NCI-H2227 (cell line): ENCODE results near the gene SV2C.

Source experiments
- DNase-seq: peaks from one replicate; lab custom pipeline; 2025; ENCODE audit not compliant: unreplicated experiment; lab: John Stamatoyannopoulos, UW

The SV2C gene

DNA sequence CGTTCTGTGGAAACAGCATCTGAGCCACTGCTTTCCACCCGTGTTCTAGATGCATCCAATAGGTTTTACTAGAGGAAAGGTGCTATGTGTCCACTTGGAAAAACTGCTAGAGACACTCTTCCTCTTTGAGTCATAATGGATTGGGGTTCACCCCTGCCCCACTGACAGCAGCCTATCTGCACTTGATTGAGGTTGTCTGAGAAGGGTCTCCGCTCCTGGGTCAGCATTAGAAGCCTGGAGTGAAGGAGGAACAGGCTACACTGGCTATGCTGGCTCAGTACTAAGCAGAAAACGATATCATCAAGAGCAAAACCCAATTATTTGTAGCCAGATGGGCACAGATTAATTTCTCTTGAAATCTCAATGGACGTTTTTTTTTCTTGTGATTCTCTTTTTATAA, 167.3 kb downstream of the SV2C start:
- DNase-seq: no peak

GRCh38 chr5:76251656-76252055, 168.5 kb downstream of the SV2C start:
- no peak for DNase-seq

GRCh38 chr5:76252437-76252836, 169.3 kb downstream of the SV2C start:
- DNase-seq: no peak

GRCh38 chr5:76256116-76256889, 173.1 kb downstream of the SV2C start:
- DNase-seq: peak; percentile 19

GRCh38 chr5:76257225-76257833, 174.1 kb downstream of the SV2C start:
- no peak for DNase-seq

GRCh38 chr5:76257897-76258296, 174.7 kb downstream of the SV2C start:
- no peak for DNase-seq

- no peak for DNase-seq
These were observed 181.5 kb downstream of the SV2C start for GRCh38 chr5:76264681-76265080.

- DNase-seq: no peak
These were observed 186.2 kb downstream of the SV2C start for GRCh38 chr5:76269259-76269931.

- no peak for DNase-seq
These were observed 186.9 kb downstream of the SV2C start for GRCh38 chr5:76269932-76270610.

- DNase-seq: no peak
These were observed 188.7 kb downstream of the SV2C start for GRCh38 chr5:76271836-76272235.

DNA sequence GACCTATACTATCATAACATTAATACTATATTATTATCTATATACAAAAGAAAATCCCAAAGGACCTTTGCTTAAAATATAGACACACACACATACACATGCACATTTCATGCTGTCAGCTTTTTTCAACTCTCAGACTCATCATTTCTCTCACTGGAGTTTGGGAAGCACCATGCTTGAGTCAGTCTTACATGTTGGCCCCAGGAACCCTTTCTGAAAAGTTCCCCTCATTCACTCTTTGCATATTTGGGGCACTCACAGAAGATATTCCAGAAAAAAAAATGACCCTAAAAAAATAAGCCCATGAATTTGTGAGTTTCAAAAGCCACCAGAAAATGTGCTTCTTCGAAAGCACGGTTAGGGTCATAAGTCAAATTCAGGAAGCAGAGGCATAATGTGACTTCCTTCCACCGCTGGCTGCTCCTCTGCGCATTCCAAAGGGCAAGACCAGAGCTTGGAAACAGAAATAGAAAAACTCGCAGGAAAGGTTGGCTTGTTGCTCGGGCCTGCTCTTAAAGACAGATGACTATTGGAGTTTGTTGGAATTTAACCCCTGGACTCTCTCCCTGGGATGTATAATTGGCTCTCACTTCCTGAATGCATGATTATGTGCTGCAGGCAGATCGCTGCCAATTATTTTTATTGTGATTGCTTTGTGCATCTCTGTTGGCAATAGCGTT, 190.2 kb downstream of the SV2C start:
- no peak for DNase-seq

GRCh38 chr5:76274571-76274970, 191.4 kb downstream of the SV2C start:
- no peak for DNase-seq

GRCh38 chr5:76277736-76278135, 194.6 kb downstream of the SV2C start:
- no peak for DNase-seq

- no peak for DNase-seq
These were observed 195.1 kb downstream of the SV2C start for GRCh38 chr5:76278261-76278789.

- no peak for DNase-seq
These were observed 197.3 kb downstream of the SV2C start for GRCh38 chr5:76280494-76280893.

GRCh38 chr5:76283670-76284069, 200.5 kb downstream of the SV2C start:
- DNase-seq: no peak

GRCh38 chr5:76289692-76290091, 206.5 kb downstream of the SV2C start:
- no peak for DNase-seq

DNA sequence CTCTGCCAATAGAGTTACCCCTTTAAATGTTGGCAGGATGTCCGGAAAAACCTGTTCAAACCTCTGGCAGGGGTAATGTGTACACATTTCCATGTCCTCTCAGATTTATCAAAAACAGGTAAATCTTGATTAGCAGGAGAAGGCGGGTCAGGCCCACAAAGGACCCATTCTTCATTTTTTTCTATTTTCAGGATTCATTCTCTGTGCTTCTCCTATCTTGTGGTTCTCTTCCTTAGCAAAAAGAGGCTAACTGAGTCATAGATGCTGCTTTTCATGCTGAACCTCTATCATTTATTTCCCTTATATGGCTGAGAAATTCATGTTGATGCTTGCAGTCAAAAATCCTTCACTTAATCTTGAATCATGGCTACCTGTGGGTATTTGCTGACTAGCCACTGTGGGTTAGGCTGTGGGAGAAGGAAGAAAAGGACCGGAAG, 207.2 kb downstream of the SV2C start:
- DNase-seq: no peak

GRCh38 chr5:76291305-76292077, 208.3 kb downstream of the SV2C start:
- DNase-seq: no peak
